ENCODE results near the gene C11orf21. TPM values are rescaled to one million over a fixed set of nuclear protein-coding genes. Genes with fewer than 3 reads are reported as not detected.

Gene C11orf21
- total and polyA plus RNA-seq, 2 donors (not counting 1 experiment from before 2014, with no cell fraction given): under 0.01 TPM; not detected in 1

GRCh38 chr11:2298131-2298794 is 3.5 kb downstream of the C11orf21 start:
- Histone ChIP-seq H2AFZ (ENCODE audit: low read length) (no peak overlapping the region), H3K79me2 (ENCODE audit: control insufficient read depth, insufficient read depth, low read length) (no peaks in the 10 kb centered on the region), H3K9ac (ENCODE audit: insufficient read depth, low read length) (no peak overlapping the region), H4K20me1 (ENCODE audit: control insufficient read depth, extremely low read depth, insufficient read depth, low read length) (no peaks in the 10 kb centered on the region), H3K27me3 (ENCODE audit: control insufficient read depth, insufficient read depth, low read length) (no peaks in the 10 kb centered on the region), H3K4me1 (ENCODE audit: control insufficient read depth, extremely low read depth, insufficient read depth, low read length) (no peaks in the 10 kb centered on the region), H3K36me3 (ENCODE audit: control insufficient read depth, insufficient read depth, low read length) (no peaks in the 10 kb centered on the region), H3K9me3 (ENCODE audit: control insufficient read depth, insufficient read depth, low read depth, low read length) (no peaks in the 10 kb centered on the region), H3K27ac (ENCODE audit: insufficient read depth, low read length) (no peak overlapping the region), H3K4me2 (ENCODE audit: extremely low read depth, insufficient read depth, low read length) (no peak overlapping the region), H3K4me3 (replicated peaks in 1 of 4; ENCODE audit: control extremely low read depth in 1 of 4, insufficient read depth in 1 of 4, low read depth in 3 of 4, low read length in 4 of 4) (no peak overlapping the region)
- no peak for DNase-seq (ENCODE audit: low read depth in 2 of 2)
- no peak for TF ChIP-seq CTCF (conservative IDR thresholded peaks at IDR 0.05 in 1 of 2, IDR thresholded peaks at IDR 0.05 in 1 of 2; ENCODE audit: low read depth in 1 of 2, low read length in 2 of 2)
- TF ChIP-seq EZH2 (IDR thresholded peaks at IDR 0.05; ENCODE audit: low read length, missing control alignments): no peak

GRCh38 chr11:2297623-2298030 is 4.1 kb downstream of the C11orf21 start:
- H3K9ac ChIP-seq (ENCODE audit: insufficient read depth, low read length): no peak overlapping the region
- no peaks in the 10 kb centered on the region for H3K79me2 ChIP-seq (ENCODE audit: control insufficient read depth, insufficient read depth, low read length)
- H2AFZ ChIP-seq (ENCODE audit: low read length): no peak overlapping the region
- no peaks in the 10 kb centered on the region for H3K27me3 ChIP-seq (ENCODE audit: control insufficient read depth, insufficient read depth, low read length)
- no peak for DNase-seq (ENCODE audit: low read depth in 2 of 2)
- no peak for TF ChIP-seq CTCF (conservative IDR thresholded peaks at IDR 0.05 in 1 of 2, IDR thresholded peaks at IDR 0.05 in 1 of 2; ENCODE audit: low read depth in 1 of 2, low read length in 2 of 2)
- no peak for TF ChIP-seq EZH2 (IDR thresholded peaks at IDR 0.05; ENCODE audit: low read length, missing control alignments)
- H3K4me1 ChIP-seq (ENCODE audit: control insufficient read depth, extremely low read depth, insufficient read depth, low read length): no peaks in the 10 kb centered on the region
- H3K27ac ChIP-seq (ENCODE audit: insufficient read depth, low read length): no peak overlapping the region
- H3K4me2 ChIP-seq (ENCODE audit: extremely low read depth, insufficient read depth, low read length): no peak overlapping the region
- H4K20me1 ChIP-seq (ENCODE audit: control insufficient read depth, extremely low read depth, insufficient read depth, low read length): no peaks in the 10 kb centered on the region
- no peaks in the 10 kb centered on the region for H3K36me3 ChIP-seq (ENCODE audit: control insufficient read depth, insufficient read depth, low read length)
- H3K4me3 ChIP-seq (replicated peaks in 1 of 4; ENCODE audit: control extremely low read depth in 1 of 4, insufficient read depth in 1 of 4, low read depth in 3 of 4, low read length in 4 of 4): no peak overlapping the region
- H3K9me3 ChIP-seq (ENCODE audit: control insufficient read depth, insufficient read depth, low read depth, low read length): no peaks in the 10 kb centered on the region

- Histone ChIP-seq H3K79me2 (ENCODE audit: control insufficient read depth, insufficient read depth, low read length) (no peaks in the 10 kb centered on the region), H3K4me3 (replicated peaks in 1 of 4; ENCODE audit: control extremely low read depth in 1 of 4, insufficient read depth in 1 of 4, low read depth in 3 of 4, low read length in 4 of 4) (no peak overlapping the region), H3K27ac (ENCODE audit: insufficient read depth, low read length) (no peak overlapping the region), H2AFZ (ENCODE audit: low read length) (no peak overlapping the region), H3K4me1 (ENCODE audit: control insufficient read depth, extremely low read depth, insufficient read depth, low read length) (no peaks in the 10 kb centered on the region), H4K20me1 (ENCODE audit: control insufficient read depth, extremely low read depth, insufficient read depth, low read length) (no peaks in the 10 kb centered on the region), H3K27me3 (ENCODE audit: control insufficient read depth, insufficient read depth, low read length) (no peaks in the 10 kb centered on the region), H3K9ac (ENCODE audit: insufficient read depth, low read length) (no peak overlapping the region), H3K9me3 (ENCODE audit: control insufficient read depth, insufficient read depth, low read depth, low read length) (no peaks in the 10 kb centered on the region), H3K36me3 (ENCODE audit: control insufficient read depth, insufficient read depth, low read length) (no peaks in the 10 kb centered on the region), H3K4me2 (ENCODE audit: extremely low read depth, insufficient read depth, low read length) (no peak overlapping the region)
- TF ChIP-seq CTCF (conservative IDR thresholded peaks at IDR 0.05 in 1 of 2, IDR thresholded peaks at IDR 0.05 in 1 of 2; ENCODE audit: low read depth in 1 of 2, low read length in 2 of 2) (no peak), EZH2 (IDR thresholded peaks at IDR 0.05; ENCODE audit: low read length, missing control alignments) (no peak)
- no peak for DNase-seq (ENCODE audit: low read depth in 2 of 2)
Measured at GRCh38 chr11:2296913-2297622, 4.7 kb downstream of the C11orf21 start.
